Kidney (tissue), 14 donors: ENCODE results near the gene CD99. TPM values are rescaled to one million over a fixed set of nuclear protein-coding genes. Genes with fewer than 3 reads are reported as not detected.
"Not testable (repeated sequence)": the region's sequence is repeated elsewhere in the genome, so short reads cannot be mapped to it uniquely, and the experiment has no call there.

ENCODE experiments used
- DNase-seq, 5 donors: peaks; one replicate each; pipeline ENCODE4 v3.0.0-alpha.2; 2013 to 2020
- FAIRE-seq: peaks from 2 replicates; lab custom pipeline; 2012; peaks lifted over from hg19 to GRCh38; lab: Jason Lieb, UNC
- H3K27ac ChIP-seq, 2 donors: one replicate each; pipeline ENCODE4 v1.7.0; 2013; ENCODE audit warnings: low read depth in 2 of 2, low read length in 2 of 2, inconsistent platforms in 1 of 2
- H3K27me3 ChIP-seq: one replicate; pipeline ENCODE4 v1.7.1; 2013; ENCODE audit warnings: low read length, inconsistent platforms; ENCODE audit not compliant: control insufficient read depth, insufficient read depth
- H3K36me3 ChIP-seq, 3 donors: one replicate each; pipeline versions ENCODE4 v1.7.0 to v1.7.1; 2013; ENCODE audit warnings: low read length in 3 of 3, control low read depth in 1 of 3, inconsistent platforms in 1 of 3; ENCODE audit not compliant: insufficient read depth in 3 of 3, control insufficient read depth in 2 of 3
- H3K4me1 ChIP-seq, 3 donors: one replicate each; pipeline versions ENCODE4 v1.7.0 to v1.7.1; 2013; ENCODE audit warnings: low read length in 3 of 3, inconsistent platforms in 1 of 3, low read depth in 1 of 3; ENCODE audit not compliant: control insufficient read depth in 2 of 3, insufficient read depth in 2 of 3
- H3K4me3 ChIP-seq, 3 donors: one replicate each; pipeline versions ENCODE4 v1.7.0 to v1.8.1; 2013; ENCODE audit warnings: low read length in 3 of 3, control low read depth in 1 of 3, inconsistent platforms in 1 of 3
- H3K9ac ChIP-seq, 3 donors: one replicate each; pipeline versions ENCODE4 v1.7.0 to v1.7.1; 2013; ENCODE audit warnings: low read length in 3 of 3, control low read depth in 1 of 3, inconsistent platforms in 1 of 3
- H3K9me3 ChIP-seq, 3 donors: one replicate each; pipeline versions ENCODE4 v1.7.0 to v1.7.1; 2013; ENCODE audit warnings: low read length in 3 of 3, control low read depth in 1 of 3, inconsistent platforms in 1 of 3; ENCODE audit not compliant: control insufficient read depth in 2 of 3, insufficient read depth in 1 of 3
- CTCF ChIP-seq: IDR thresholded peaks from 3 replicates; pipeline ENCODE4 v1.5.1; 2012; ENCODE audit warnings: mild to moderate bottlenecking, moderate library complexity, borderline replicate concordance; ENCODE audit not compliant: insufficient read depth; ENCODE audit errors: extremely low read depth
- intact Hi-C: fragments of 100-400 bp; cut with DNase I; formaldehyde crosslinking; loops from one replicate; pipeline ENCODE4 v1.11.1; 2022
- polyA plus RNA-seq: library from polyadenylated mRNA; stranded (reverse); fragments of 350-450 nt; fragmentation: Illumina TruSeq; extraction: RNeasy Lipid Tissue Mini Kit (QIAGEN cat#74804); gene quantifications from one replicate; pipeline ENCODE4 v1.2.3, GENCODE V29; 2014; ENCODE audit warnings: low read depth, low replicate concordance; ENCODE audit not compliant: insufficient read depth
- total RNA-seq: library from RNA; stranded (reverse); fragmentation: NEBNext Ultra II Directional; extraction: Animal tissue kit (Norgen Biotek cat#: 25700); gene quantifications from one replicate; pipeline ENCODE4 v1.2.1, GENCODE V29; 2021
- donor health status: control.
- donor health status: control.
- donor health status: control.
- donor health status: control.
- donor health status: control.
- donor health status: DM: yes; HTN: yes; CAD: no.
- donor health status: Normal renal cell carcinoma (clear cell type).

The CD99 gene
- total and polyA plus RNA-seq, 2 donors from 2014 or later: 125 to 136 TPM

- H3K27ac ChIP-seq: no peak overlapping the region
- no peak for TF ChIP-seq CTCF
- no peak overlapping the region for H3K4me3 ChIP-seq
- H3K27me3 ChIP-seq: no peaks in the 10 kb centered on the region
- no peak for FAIRE-seq
- no peaks in the 10 kb centered on the region for H3K4me1 ChIP-seq
- intact Hi-C loops: no loop called here
- no peaks in the 10 kb centered on the region for H3K9me3 ChIP-seq
- DNase-seq: no peak
- no peak overlapping the region for H3K9ac ChIP-seq
- no peaks in the 10 kb centered on the region for H3K36me3 ChIP-seq
These were observed 19.0 kb upstream of the CD99 start for GRCh38 chrX:2672084-2672483.

GRCh38 chrX:2673611-2674010 is 17.5 kb upstream of the CD99 start:
- DNase-seq (no peak), FAIRE-seq (no peak)
- intact Hi-C loops: no loop called here

DNA sequence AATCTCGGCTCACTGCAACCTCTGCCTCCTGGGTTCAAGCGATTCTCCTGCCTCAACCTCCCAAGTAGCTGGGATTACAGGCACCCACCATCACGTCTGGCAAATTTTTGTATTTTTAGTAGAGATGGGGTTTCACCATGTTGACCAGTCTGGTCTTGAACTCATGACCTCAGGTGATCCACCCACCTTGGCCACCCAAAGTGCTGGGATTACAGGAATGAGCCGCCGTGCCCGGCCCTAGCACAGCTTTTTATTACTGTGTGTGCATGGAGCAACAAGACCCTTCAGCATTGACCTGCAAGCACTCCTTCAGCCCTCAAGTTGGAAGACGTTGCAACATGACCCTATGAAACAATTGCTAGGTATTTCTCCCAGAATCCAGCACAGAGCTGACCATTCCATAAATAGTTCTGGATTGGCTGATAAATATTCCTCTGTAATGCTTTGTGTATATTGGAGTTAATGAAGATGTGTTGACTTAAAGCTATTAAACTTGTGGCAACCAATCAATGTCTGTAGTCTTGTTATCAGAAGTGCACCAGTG is 15.4 kb upstream of the CD99 start:
- intact Hi-C loops, H3K27me3 ChIP-seq, H3K4me3 ChIP-seq, H3K36me3 ChIP-seq, H3K9ac ChIP-seq, H3K9me3 ChIP-seq, H3K4me1 ChIP-seq, H3K27ac ChIP-seq, FAIRE-seq, DNase-seq: not testable (repeated sequence)

More at GRCh38 chrX:2673611-2674010, 17.5 kb upstream of the CD99 start:
- Histone ChIP-seq H3K36me3 (no peaks in the 10 kb centered on the region), H3K9me3 (no peaks in the 10 kb centered on the region), H3K9ac (no peak overlapping the region), H3K27me3 (no peaks in the 10 kb centered on the region), H3K27ac (no peak overlapping the region), H3K4me1 (peaks cover 0 to 3% (median 0%) of the 10 kb centered on the region in 3 donors), H3K4me3 (no peak overlapping the region)
- TF ChIP-seq CTCF: no peak

GRCh38 chrX:2676794-2677675 is 14.1 kb upstream of the CD99 start:
- H3K9me3 ChIP-seq: no peaks in the 10 kb centered on the region
- no peak overlapping the region for H3K4me3 ChIP-seq
- FAIRE-seq (no peak), DNase-seq (no peak)
- TF ChIP-seq CTCF: no peak
- intact Hi-C loops: no loop called here
- H3K4me1 ChIP-seq: peaks cover 0 to 6% (median 0%) of the 10 kb centered on the region in 3 donors
- H3K36me3 ChIP-seq: no peaks in the 10 kb centered on the region
- no peak overlapping the region for H3K27ac ChIP-seq
- H3K27me3 ChIP-seq: no peaks in the 10 kb centered on the region
- no peak overlapping the region for H3K9ac ChIP-seq
